HEK293T (cell line): ENCODE measurements around the gene LRRC4C.

Experiments used
- CTCF ChIA-PET: fragments of 350-600 bp; formaldehyde crosslinking; extraction: SDS; loops from one replicate; lab custom pipeline; 2021; ENCODE audit warnings: antibody characterized with exemption, inconsistent platforms; lab: Yijun Ruan, JAX
- POLR2A ChIA-PET: fragments of 350-600 bp; formaldehyde crosslinking; extraction: SDS; loops from one replicate; lab custom pipeline; 2020; ENCODE audit warnings: antibody characterized with exemption, inconsistent platforms; lab: Yijun Ruan, JAX
- DNase-seq: peaks from one replicate; pipeline ENCODE4 v3.0.0; 2012; ENCODE audit warnings: mixed read lengths; ENCODE audit errors: extremely low spot score
- ARNT ChIP-seq: fragments of 450-650 bp; IDR thresholded peaks from 2 replicates; pipeline ENCODE4 v1.6.1; 2017; ENCODE audit warnings: mild to moderate bottlenecking
- BHLHE40 ChIP-seq: fragments of 450-650 bp; IDR thresholded peaks from 2 replicates; pipeline ENCODE4 v1.6.1; 2016; ENCODE audit warnings: mild to moderate bottlenecking, moderate library complexity, borderline replicate concordance
- CTBP1 ChIP-seq: fragments of 450-650 bp; IDR thresholded peaks from 2 replicates; pipeline ENCODE4 v1.6.1; 2016; ENCODE audit warnings: borderline replicate concordance
- ELF4 ChIP-seq: fragments of 450-650 bp; IDR thresholded peaks from 2 replicates; pipeline ENCODE4 v1.6.1; 2017; ENCODE audit warnings: antibody characterized with exemption
- FOXA1 ChIP-seq: fragments of 450-650 bp; IDR thresholded peaks from 2 replicates; pipeline ENCODE4 v1.6.1; 2016; ENCODE audit warnings: mild to moderate bottlenecking
- FOXK2 ChIP-seq: fragments of 450-650 bp; IDR thresholded peaks from 2 replicates; pipeline ENCODE4 v1.6.1; 2016; ENCODE audit warnings: mild to moderate bottlenecking
- FOXM1 ChIP-seq: fragments of 450-650 bp; IDR thresholded peaks from 2 replicates; pipeline ENCODE4 v1.6.1; 2017; ENCODE audit warnings: mild to moderate bottlenecking, borderline replicate concordance
- HDGF ChIP-seq: fragments of 450-650 bp; IDR thresholded peaks from 2 replicates; pipeline ENCODE4 v1.6.1; 2017; ENCODE audit warnings: antibody characterized with exemption, borderline replicate concordance
- L3MBTL2 ChIP-seq: fragments of 450-650 bp; conservative IDR thresholded peaks from 2 replicates; pipeline ENCODE4 v1.6.1; 2016; ENCODE audit warnings: mild to moderate bottlenecking
- LEF1 ChIP-seq: fragments of 450-650 bp; IDR thresholded peaks from 2 replicates; pipeline ENCODE4 v1.6.1; 2017; ENCODE audit warnings: mild to moderate bottlenecking, borderline replicate concordance
- NFRKB ChIP-seq: fragments of 450-650 bp; IDR thresholded peaks from 2 replicates; pipeline ENCODE4 v1.6.1; 2016; ENCODE audit warnings: mild to moderate bottlenecking, moderate library complexity
- PKNOX1 ChIP-seq: fragments of 450-650 bp; IDR thresholded peaks from 2 replicates; pipeline ENCODE4 v1.6.1; 2016
- SP1 ChIP-seq: fragments of 450-650 bp; IDR thresholded peaks from 2 replicates; pipeline ENCODE4 v1.6.1; 2017
- SUZ12 ChIP-seq: fragments of 450-650 bp; IDR thresholded peaks from 2 replicates; pipeline ENCODE4 v1.6.1; 2016; ENCODE audit warnings: mild to moderate bottlenecking
- TARDBP ChIP-seq: fragments of 450-650 bp; IDR thresholded peaks from 2 replicates; pipeline ENCODE4 v1.6.1; 2016
- ZNF384 ChIP-seq: fragments of 450-650 bp; IDR thresholded peaks from 2 replicates; pipeline ENCODE4 v1.6.1; 2016

LRRC4C gene

DNA sequence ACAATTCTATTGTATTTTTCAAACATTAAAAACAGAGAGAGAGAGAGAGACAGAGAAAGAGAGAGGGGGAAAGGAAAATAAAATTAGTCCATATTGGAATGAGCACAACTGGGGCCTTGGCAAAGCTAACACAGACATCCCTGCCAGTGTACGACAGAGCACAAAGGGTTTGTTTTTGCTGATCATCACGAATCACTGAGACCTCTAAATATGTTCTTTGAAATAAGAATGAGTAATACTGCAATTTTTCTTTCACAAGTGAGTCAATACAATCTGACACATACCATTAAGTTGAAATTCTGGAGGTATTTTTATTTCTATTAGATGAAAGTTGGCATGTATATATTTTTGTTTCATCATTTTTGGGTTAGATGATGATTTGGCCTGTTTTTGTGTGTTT lies 27.0 kb upstream of the LRRC4C start:
- DNase-seq = no peak
- ChIA-PET POLR2A (no interaction called here), CTCF (no interaction called here)
- TF ChIP-seq LEF1 (no peak), NFRKB (no peak), ELF4 (no peak), FOXM1 (no peak), TARDBP (no peak), L3MBTL2 (no peak), FOXA1 (no peak), CTBP1 (no peak), ZNF384 (no peak), SP1 (no peak), HDGF (no peak), PKNOX1 (no peak), FOXK2 (no peak), ARNT (no peak)

DNA sequence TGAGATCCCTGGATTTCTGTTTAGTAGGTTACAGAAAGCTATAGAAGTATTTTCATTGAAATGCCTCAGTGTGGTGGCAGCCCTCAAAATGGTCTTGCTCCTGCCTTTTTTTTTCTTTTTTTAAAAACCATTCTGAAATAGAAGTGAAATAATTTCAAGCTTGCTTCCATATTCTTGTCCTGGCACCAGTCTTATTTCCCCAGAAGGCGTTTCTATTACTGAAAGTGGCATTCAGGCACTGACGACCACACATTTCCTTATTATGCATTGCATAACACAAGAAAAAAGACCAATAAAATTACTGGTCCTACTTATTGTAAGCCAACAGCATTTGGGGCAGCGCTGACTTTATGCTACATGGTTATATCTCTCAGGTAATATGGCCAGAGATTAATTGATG lies 24.5 kb upstream of the LRRC4C start:
- TF ChIP-seq TARDBP = no peak
- TF ChIP-seq SUZ12 = no peak
- no peak for TF ChIP-seq ZNF384
- no peak for TF ChIP-seq CTBP1
- TF ChIP-seq FOXM1 = no peak
- TF ChIP-seq PKNOX1 = no peak
- CTCF ChIA-PET = no interaction called here
- no peak for DNase-seq
- POLR2A ChIA-PET = no interaction called here

DNA sequence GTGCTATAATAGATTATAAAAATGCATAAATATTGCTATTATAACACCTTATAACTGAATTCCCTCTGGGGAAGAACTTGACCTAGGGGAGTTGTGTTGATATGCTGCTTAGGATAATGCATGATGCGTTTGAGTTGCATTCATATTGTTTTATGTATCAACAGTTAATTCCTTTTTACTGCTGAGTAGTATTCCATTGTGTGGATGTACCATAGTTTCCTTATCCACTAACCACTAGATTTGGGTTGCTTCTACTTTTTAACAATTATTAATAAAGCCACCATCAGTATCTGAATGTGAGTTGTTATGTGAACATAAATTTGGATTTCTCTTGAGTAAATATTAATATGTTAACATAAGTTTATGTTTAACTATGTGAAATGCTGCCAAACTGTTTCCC lies 19.7 kb upstream of the LRRC4C start:
- no peak for DNase-seq
- TF ChIP-seq FOXK2 (no peak), TARDBP (no peak), HDGF (no peak), SP1 (no peak), SUZ12 (no peak), FOXM1 (no peak), NFRKB (no peak), LEF1 (no peak), PKNOX1 (no peak), BHLHE40 (no peak)
- POLR2A ChIA-PET = no interaction called here
- CTCF ChIA-PET = no interaction called here

GRCh38 chr11:41461057-41461681 lies 1.7 kb upstream of the LRRC4C start:
- TF ChIP-seq FOXA1 = no peak
- no peak for TF ChIP-seq HDGF
- no peak for TF ChIP-seq TARDBP
- ChIA-PET POLR2A (no interaction called here), CTCF (interaction anchor here (0.6 to 1.7 kb wide), 3 partner anchors 15 to 1064 kb away, joined by 4 to 6 read pairs (median 6); no protein-coding TSS in a partner anchor)
- DNase-seq = no peak

- ChIA-PET POLR2A (no interaction called here), CTCF (no interaction called here)
- TF ChIP-seq TARDBP = no peak
- no peak for TF ChIP-seq LEF1
- no peak for TF ChIP-seq BHLHE40
- TF ChIP-seq HDGF = no peak
- DNase-seq = no peak
These were observed 811 bp downstream of the LRRC4C start for GRCh38 chr11:41458641-41459040.

- ChIA-PET CTCF (no interaction called here), POLR2A (no interaction called here)
- DNase-seq = no peak
- TF ChIP-seq SUZ12 (no peak), TARDBP (no peak), PKNOX1 (no peak), NFRKB (no peak), FOXM1 (no peak), HDGF (no peak), L3MBTL2 (no peak), BHLHE40 (no peak), FOXK2 (no peak), SP1 (no peak), FOXA1 (no peak), LEF1 (no peak), ARNT (no peak), ZNF384 (no peak), ELF4 (no peak), CTBP1 (no peak)
These were observed 1.3 kb downstream of the LRRC4C start for GRCh38 chr11:41458154-41458553.
